Testis (tissue), 3 donors: ENCODE measurements around the gene PDE6B. TPM values are rescaled to one million over a fixed set of nuclear protein-coding genes. Genes with fewer than 3 reads are reported as not detected.

ENCODE experiments used
- DNase-seq: peaks from one replicate; pipeline ENCODE4 v3.0.0-alpha.2; 2019
- H3K27ac ChIP-seq, 2 donors: fragments of 200-600 bp; sonication (generic); one replicate each; pipeline ENCODE4 v1.5.1; 2019
- H3K27me3 ChIP-seq: fragments of 200-600 bp; sonication (generic); one replicate; pipeline ENCODE4 v1.5.1; 2019
- H3K36me3 ChIP-seq: fragments of 200-600 bp; sonication (generic); one replicate; pipeline ENCODE4 v1.5.1; 2017; ENCODE audit warnings: low read depth; ENCODE audit errors: missing control alignments
- H3K4me1 ChIP-seq: fragments of 200-600 bp; sonication (generic); one replicate; pipeline ENCODE4 v1.5.1; 2019
- H3K4me3 ChIP-seq, 2 donors: fragments of 200-600 bp; sonication (generic); one replicate each; pipeline ENCODE4 v1.5.1; 2017 to 2019
- H3K9me3 ChIP-seq: fragments of 200-600 bp; sonication (generic); one replicate; pipeline ENCODE4 v1.5.1; 2017
- CTCF ChIP-seq, 3 experiments: fragments of 450-650 bp in 2 of 3; fragments of 200-600 bp in 1 of 3; sonication (generic) in 1 of 3; IDR thresholded peaks; one replicate each; pipeline ENCODE4 v1.5.1; 2016 to 2019; ENCODE audit warnings: antibody characterized with exemption in 3 of 3, mild to moderate bottlenecking in 2 of 3, moderate library complexity in 1 of 3
- POLR2A ChIP-seq: fragments of 450-650 bp; IDR thresholded peaks from one replicate; pipeline ENCODE4 v1.6.1; 2017; ENCODE audit warnings: antibody characterized with exemption, mild to moderate bottlenecking, moderate library complexity
- WGBS, 2 donors: methylation state at CpG; one replicate each; pipeline ENCODE4 v1.1.5; 2018; 5-methylcytosine and 5-hydroxymethylcytosine counted together
- intact Hi-C: fragments of 100-400 bp; cut with DNase I; formaldehyde crosslinking; loops from one replicate; pipeline ENCODE4 v1.15.1; 2023; ENCODE audit warnings: low total_unique reads
- polyA plus RNA-seq: library from polyadenylated mRNA; stranded (reverse); fragments of 350-450 nt; fragmentation: Illumina TruSeq; extraction: RNeasy Lipid Tissue Mini Kit (QIAGEN cat#74804); gene quantifications from one replicate; pipeline ENCODE4 v1.2.3, GENCODE V29; 2014; ENCODE audit warnings: low read depth, low replicate concordance; ENCODE audit not compliant: insufficient read depth
- total RNA-seq, 2 donors: library from RNA; depleted of rRNA; stranded (reverse); fragments of >200 nt; gene quantifications; one replicate each; pipeline ENCODE4 v1.2.3, GENCODE V29; 2016

PDE6B gene
- total and polyA plus RNA-seq, 3 donors from 2014 or later, result 5.9 to 11.4 (median 5.9) TPM

- no peak overlapping the region for H3K4me3 ChIP-seq
- H3K27me3 ChIP-seq, result no peaks in the 10 kb centered on the region
- intact Hi-C loops, result no loop called here
- no peak for DNase-seq
- TF ChIP-seq POLR2A (no peak), CTCF (IDR thresholded peaks at IDR 0.05) (no peak)
- H3K27ac ChIP-seq, result no peak overlapping the region
- no peaks in the 10 kb centered on the region for H3K9me3 ChIP-seq
- H3K36me3 ChIP-seq, result no peaks in the 10 kb centered on the region
- H3K4me1 ChIP-seq, result peaks cover 16% of the 10 kb centered on the region
- WGBS, 2 donors, result 76 to 100% methylated on average over 5 to 21 of the region's 21 CpGs
These were observed 59.4 kb downstream of the PDE6B start for GRCh38 chr4:684623-685327.

- Histone ChIP-seq H3K9me3 (no peaks in the 10 kb centered on the region), H3K27me3 (no peaks in the 10 kb centered on the region), H3K4me3 (no peak overlapping the region), H3K4me1 (peaks cover 10% of the 10 kb centered on the region), H3K27ac (no peak overlapping the region), H3K36me3 (no peaks in the 10 kb centered on the region)
- TF ChIP-seq POLR2A (no peak), CTCF (IDR thresholded peaks at IDR 0.05) (no peak)
- intact Hi-C loops, result no loop called here
- WGBS, 2 donors, result 89 to 90% methylated on average over 15 to 37 of the region's 37 CpGs
- no peak for DNase-seq
These were observed 60.5 kb downstream of the PDE6B start for GRCh38 chr4:685679-686412.

- no peak overlapping the region for H3K27ac ChIP-seq
- no peak for TF ChIP-seq CTCF (IDR thresholded peaks at IDR 0.05)
- no peak for TF ChIP-seq POLR2A
- H3K27me3 ChIP-seq, result no peaks in the 10 kb centered on the region
- DNase-seq, result no peak
- no peak overlapping the region for H3K4me3 ChIP-seq
- intact Hi-C loops, result no loop called here
- no peaks in the 10 kb centered on the region for H3K36me3 ChIP-seq
- H3K4me1 ChIP-seq, result peaks cover 5% of the 10 kb centered on the region
- 91 to 100% methylated on average over 3 to 31 of the region's 31 CpGs for WGBS, 2 donors
- no peaks in the 10 kb centered on the region for H3K9me3 ChIP-seq
These were observed 61.2 kb downstream of the PDE6B start for GRCh38 chr4:686413-687040.

- peak; percentile 59 for DNase-seq
- Histone ChIP-seq H3K27me3 (no peaks in the 10 kb centered on the region), H3K4me3 (no peak overlapping the region), H3K4me1 (peaks cover 5% of the 10 kb centered on the region), H3K27ac (peak overlapping the region in 1 of 2 donors; percentile 53), H3K9me3 (no peaks in the 10 kb centered on the region), H3K36me3 (no peaks in the 10 kb centered on the region)
- intact Hi-C loops, result no loop called here
- TF ChIP-seq CTCF (IDR thresholded peaks at IDR 0.05) (no peak), POLR2A (no peak)
- 54 to 71% methylated on average over 20 to 38 of the region's 38 CpGs for WGBS, 2 donors
These were observed 61.9 kb downstream of the PDE6B start for GRCh38 chr4:687048-687970.
